Body of pancreas (tissue), 4 donors: Measurements from ENCODE around the gene RIPOR2.

Experiments used
- POLR2A ChIP-seq, 3 donors: fragments of 450-650 bp; IDR thresholded peaks; one replicate each; pipeline ENCODE4 v1.6.1; 2016; ENCODE audit warnings: antibody characterized with exemption in 3 of 3, mild to moderate bottlenecking in 2 of 3
- TF ChIP-seq, protein P1 (sequence below), 7 experiments: fragments of 450-650 bp in 4 of 7; fragments of 200-600 bp in 3 of 7; sonication (generic) in 3 of 7; IDR thresholded peaks; one replicate each; pipeline ENCODE4 v1.5.1; 2016 to 2019; ENCODE audit warnings: antibody characterized with exemption in 7 of 7

DNA sequence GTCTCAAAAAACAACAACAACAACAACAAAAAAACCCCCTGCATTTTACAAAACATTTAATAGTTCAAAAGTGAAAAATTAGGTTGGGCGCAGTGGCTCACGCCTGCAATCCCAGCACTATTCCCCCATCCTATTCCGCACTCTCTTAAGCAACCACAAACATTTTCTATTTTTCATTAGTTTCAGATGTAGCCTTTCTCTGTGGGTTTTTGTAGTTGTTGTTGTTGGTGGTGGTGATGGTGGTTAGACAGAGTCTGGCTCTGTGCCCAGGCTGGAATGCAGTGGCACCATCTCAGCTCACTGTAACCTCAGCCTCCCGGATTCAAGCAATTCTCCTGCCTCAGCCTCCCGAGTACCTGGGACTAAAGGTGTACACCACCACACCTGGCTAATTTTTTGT, 167.4 kb downstream of the RIPOR2 start:
- TF ChIP-seq, protein P1, sequence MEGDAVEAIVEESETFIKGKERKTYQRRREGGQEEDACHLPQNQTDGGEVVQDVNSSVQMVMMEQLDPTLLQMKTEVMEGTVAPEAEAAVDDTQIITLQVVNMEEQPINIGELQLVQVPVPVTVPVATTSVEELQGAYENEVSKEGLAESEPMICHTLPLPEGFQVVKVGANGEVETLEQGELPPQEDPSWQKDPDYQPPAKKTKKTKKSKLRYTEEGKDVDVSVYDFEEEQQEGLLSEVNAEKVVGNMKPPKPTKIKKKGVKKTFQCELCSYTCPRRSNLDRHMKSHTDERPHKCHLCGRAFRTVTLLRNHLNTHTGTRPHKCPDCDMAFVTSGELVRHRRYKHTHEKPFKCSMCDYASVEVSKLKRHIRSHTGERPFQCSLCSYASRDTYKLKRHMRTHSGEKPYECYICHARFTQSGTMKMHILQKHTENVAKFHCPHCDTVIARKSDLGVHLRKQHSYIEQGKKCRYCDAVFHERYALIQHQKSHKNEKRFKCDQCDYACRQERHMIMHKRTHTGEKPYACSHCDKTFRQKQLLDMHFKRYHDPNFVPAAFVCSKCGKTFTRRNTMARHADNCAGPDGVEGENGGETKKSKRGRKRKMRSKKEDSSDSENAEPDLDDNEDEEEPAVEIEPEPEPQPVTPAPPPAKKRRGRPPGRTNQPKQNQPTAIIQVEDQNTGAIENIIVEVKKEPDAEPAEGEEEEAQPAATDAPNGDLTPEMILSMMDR (IDR thresholded peaks at IDR 0.05): no peak
- TF ChIP-seq POLR2A (IDR thresholded peaks at IDR 0.05): no peak
